ENCODE data around the gene CD68.

Gene CD68, protein sequence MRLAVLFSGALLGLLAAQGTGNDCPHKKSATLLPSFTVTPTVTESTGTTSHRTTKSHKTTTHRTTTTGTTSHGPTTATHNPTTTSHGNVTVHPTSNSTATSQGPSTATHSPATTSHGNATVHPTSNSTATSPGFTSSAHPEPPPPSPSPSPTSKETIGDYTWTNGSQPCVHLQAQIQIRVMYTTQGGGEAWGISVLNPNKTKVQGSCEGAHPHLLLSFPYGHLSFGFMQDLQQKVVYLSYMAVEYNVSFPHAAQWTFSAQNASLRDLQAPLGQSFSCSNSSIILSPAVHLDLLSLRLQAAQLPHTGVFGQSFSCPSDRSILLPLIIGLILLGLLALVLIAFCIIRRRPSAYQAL

DNA sequence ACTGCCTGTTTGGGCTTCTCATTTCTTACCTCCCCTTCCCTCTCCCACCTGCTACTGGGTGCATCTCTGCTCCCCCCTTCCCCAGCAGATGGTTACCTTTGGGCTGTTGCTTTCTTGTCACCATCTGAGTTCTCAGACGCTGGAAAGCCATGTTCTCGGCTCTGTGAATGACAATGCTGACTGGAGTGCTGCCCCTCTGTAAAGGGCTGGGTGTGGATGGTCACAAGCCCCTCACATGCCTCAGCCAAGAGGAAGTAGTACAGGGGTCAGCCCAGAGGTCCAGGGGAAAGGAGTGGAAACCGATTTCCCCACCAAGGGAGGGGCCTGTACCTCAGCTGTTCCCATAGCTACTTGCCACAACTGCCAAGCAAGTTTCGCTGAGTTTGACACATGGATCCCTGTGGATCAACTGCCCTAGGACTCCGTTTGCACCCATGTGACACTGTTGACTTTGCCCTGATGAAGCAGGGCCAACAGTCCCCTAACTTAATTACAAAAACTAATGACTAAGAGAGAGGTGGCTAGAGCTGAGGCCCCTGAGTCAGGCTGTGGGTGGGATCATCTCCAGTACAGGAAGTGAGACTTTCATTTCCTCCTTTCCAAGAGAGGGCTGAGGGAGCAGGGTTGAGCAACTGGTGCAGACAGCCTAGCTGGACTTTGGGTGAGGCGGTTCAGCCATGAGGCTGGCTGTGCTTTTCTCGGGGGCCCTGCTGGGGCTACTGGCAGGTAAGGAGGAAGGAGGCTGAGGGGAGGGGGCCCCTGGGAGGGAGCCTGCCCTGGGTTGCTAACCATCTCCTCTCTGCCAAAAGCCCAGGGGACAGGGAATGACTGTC is at the start of gene CD68:
CD68 (plus strand) TSS at position 638 of the 833 bp plus-strand sequence; CDS start at position 678, 40 bp downstream.
- peak in 2 of 3 donors; percentile 36 to 58 for DNase-seq (ENCODE audit: low read depth in 3 of 3, low spot score in 1 of 3)

DNA sequence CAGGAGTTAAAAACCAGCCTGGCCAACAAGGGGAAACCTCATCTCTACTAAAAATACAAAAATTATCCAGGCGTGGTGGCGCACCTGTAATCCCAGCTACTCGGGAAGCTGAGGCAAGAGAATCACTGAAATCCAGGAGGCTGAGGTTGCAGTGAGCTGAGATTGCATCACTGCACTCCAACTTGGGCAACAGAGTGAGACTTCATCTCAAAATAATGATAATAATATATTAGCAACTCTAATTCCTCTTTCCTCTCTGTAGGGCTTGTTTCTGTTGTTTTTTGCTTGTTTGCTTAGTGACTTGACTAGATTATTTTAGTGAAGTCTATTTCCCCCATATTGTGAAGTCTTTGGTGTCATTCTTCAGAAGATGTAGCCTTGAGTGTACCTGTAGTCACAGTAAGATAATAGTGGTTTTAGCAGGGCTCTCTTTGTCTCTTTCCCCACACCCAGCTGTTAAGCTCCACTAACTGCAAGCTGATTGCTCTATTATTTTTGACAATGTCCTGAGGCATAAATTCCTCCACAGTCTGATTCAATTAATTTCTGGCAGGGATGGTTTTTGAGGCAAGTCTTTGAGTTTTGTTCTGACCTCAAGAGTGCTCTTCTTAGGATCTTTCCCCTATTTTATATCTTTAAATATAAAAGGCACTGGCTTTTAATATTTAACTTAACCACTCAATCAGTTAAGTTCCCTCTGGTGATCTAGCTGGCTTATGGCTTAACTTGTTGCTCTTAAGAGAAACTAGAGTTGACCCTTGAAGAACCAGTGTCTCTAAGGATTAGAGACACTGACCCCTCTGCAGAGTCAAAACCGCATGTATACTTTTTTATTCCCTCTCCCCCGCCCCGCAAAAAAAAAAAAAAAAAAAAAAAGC is 49.2 kb upstream of the CD68 start:
- no peak for DNase-seq (ENCODE audit: low read depth in 3 of 3, low spot score in 1 of 3)

DNA sequence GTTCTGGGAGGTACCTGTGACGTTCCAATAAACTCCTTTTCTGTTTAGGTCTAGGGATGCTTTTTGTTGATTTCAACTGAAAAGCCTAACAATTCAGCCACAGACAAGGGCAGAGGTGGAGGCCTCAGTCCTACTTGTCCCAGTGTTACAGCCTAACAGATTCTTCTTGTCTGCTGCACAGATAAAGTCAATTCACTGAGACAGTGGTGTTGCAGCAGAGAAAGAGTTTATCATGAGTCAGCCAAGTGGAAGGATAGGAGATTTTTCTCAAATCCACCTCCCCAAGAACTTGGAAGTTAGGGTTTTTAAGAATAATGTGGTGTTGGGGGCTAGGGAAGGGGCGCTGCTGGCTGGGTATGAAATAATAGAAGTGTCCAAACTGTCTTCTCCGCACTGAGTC is 41.4 kb upstream of the CD68 start:
- DNase-seq (ENCODE audit: low read depth in 3 of 3, low spot score in 1 of 3) = no peak

DNA sequence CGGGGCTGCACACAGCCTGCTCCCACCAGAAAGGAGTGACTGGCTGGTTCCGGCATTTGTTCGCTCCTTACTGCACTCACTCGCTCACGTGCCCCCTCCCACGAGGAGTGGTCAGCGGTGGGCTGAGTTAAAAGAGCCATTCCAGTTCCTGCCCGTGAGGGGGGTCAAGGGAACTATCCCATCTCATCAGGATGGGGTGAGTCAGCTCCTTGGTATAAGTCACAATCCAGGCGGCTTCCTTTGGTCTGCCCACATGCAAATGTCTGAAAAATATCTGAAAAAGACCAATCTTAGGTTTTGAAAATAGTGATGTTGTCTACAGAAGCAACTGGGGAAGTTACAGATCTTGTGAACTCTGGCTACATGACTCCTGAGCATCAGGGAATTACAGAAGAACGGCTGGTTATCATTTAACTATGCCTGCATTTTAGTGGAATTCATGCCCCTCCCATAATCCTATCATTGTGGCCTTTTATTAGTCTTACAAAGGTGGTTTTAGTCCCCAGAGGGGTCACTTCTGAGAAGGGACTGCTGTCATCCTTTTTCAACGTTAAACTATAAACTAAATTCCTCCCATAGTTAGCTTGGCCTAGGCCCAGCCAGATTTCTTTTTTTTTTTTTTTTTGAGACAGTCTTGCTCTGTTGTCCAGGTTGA is 40.4 kb upstream of the CD68 start:
- no peak for DNase-seq (ENCODE audit: low read depth in 3 of 3, low spot score in 1 of 3)

DNA sequence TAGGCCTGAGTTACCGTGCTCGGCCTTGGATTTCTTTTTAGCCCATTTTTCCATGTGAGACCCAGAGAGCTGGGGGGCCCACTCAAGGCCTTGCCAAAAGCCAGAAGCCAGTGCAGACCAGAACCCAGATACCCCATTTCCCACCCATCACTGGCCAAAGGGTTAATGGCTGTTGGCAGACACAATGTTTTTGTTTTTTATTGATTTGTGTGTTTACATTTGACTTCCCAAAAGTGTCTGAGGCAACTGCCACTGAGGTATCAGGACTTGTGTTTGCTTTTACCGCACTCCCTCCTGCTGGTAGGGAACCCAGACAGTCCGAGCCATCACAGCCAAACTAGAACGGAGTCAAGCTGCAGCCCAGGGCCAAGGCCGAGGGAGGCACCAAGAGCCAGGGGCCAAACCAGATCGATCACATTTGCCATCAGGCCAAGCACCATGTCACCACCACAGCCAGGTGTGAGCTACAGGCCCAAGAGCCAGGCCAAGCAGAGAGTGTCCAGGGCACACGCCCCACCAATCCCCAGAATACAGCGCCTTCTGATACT is 38.3 kb upstream of the CD68 start:
- DNase-seq (ENCODE audit: low read depth in 3 of 3, low spot score in 1 of 3) = no peak

DNA sequence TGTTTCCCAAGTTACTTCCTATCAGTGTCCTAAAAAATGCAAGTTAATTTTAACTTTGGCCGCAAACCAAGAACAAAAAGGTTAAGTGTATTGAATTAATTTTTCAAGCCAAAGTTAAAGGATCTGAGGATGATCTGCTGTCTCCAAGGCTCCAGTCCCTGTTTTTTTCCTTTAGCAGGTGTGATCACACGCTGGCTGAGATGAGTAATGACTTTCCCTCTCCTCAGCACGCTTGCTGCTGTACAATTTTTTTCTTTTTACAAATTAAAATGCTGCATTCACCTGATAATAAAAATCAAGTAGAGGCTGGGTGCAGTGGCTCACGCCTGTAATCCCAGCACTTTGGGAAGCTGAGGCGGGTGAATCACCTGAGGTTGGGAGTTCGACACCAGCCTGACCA is 34.5 kb upstream of the CD68 start:
- no peak for DNase-seq (ENCODE audit: low read depth in 3 of 3, low spot score in 1 of 3)

DNA sequence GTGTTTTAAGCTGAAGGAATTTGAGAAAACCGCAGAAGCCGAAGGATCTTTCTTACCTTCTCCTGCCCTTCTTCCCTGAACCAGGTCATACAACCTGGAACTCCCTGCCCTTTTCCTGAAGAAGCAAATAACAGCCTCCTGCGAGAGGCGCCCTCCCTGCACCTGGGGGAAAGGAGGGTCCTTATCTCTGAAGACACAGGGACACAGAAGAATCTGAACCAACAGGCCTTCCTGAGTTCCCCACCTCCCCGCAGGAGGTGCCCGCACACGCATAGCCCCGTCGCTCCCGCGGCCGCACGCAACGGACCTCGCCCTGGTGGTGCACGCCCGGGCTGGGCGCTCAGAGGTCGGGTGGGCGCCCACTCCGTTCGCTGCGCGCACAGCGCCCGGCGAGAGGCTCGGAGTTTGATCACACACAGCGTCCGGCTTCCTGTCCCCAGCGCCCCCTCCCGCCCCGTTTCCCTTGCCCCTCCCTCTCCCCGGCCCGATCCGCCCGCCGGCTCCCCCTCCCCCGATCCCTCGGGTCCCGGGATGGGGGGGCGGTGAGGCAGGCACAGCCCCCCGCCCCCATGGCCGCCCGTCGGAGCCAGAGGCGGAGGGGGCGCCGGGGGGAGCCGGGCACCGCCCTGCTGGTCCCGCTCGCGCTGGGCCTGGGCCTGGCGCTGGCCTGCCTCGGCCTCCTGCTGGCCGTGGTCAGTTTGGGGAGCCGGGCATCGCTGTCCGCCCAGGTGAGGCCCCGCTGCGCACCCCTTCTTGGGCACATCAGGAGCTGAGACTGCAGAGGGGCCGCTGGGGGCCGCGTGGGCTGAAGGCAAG is 30.6 kb upstream of the CD68 start, which contains the start of gene TNFSF12:
TNFSF12 (plus strand) TSS at position 474 of the 816 bp plus-strand sequence; CDS start at position 570, 96 bp downstream.
- peak in 1 of 3 donors; percentile 27 for DNase-seq (ENCODE audit: low read depth in 3 of 3, low spot score in 1 of 3)

DNA sequence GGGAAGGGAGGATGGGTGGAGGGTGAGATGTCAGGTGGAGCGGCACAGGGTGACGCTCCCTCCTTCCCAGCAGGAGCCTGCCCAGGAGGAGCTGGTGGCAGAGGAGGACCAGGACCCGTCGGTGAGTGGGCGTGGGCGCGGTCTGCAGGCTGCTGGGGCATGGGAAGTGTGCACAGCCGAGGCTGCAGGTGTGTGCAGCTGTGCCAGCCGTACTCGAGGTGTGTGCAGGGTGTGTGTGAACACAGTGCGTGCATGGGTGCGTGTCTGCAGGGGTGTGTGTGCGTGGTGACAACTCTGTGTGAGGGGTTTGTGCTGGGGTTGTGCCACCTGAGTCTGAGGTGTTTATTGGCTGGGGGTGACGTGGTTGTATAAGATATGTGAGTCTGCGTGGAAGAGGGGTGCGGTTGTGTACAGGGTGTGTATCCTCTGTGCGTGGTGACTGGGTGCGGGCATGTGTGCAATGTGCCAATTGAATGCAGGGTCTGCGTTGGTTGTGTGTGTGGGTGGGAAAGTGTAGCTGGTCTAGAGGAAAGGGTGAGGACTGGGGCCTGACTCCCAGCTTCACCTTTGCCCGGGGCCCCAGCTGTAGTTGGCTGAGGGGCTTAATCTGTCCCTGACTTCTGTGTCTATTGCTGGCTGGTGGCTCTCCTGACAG is 29.9 kb upstream of the CD68 start:
- no peak for DNase-seq (ENCODE audit: low read depth in 3 of 3, low spot score in 1 of 3)

DNA sequence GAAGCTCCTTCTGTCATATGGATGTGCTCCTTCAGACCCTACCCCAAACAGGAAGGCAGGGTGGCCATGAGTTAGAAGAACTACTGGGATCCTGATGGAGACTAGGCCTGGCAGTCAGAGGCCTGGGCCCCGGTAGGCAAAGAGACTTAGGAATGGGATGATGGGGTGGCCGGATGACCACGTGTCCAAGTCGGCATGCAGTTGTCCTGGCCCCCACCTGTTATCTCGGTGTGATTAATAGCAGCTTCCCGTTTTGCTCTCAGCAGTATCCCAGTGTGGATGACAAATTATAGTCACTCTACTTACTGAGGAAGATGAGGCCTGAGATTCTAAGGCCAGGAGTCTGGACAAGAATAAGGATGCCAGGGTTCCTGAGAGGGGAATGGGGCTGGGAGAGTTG is 29.1 kb upstream of the CD68 start:
- no peak for DNase-seq (ENCODE audit: low read depth in 3 of 3, low spot score in 1 of 3)

DNA sequence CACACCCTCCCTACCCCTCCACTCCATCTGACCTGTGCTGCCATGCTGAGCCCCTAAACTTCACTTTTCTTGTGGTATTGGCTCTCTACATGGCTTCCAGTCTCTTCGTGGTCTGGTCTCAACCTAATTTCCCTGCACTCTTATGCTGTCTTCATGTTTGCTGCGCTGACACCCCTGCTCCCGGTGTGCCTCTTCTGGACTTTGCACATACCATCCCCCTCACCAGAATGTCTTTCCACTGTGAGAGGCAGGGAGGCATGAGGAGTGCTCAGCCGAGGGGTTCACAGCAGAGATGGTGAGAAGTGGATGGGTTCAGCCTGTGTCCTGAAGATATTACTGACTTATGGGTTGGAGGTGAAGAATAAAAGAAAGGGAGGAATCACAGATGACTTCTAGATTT is 28.0 kb upstream of the CD68 start:
- DNase-seq (ENCODE audit: low read depth in 3 of 3, low spot score in 1 of 3) = no peak

DNA sequence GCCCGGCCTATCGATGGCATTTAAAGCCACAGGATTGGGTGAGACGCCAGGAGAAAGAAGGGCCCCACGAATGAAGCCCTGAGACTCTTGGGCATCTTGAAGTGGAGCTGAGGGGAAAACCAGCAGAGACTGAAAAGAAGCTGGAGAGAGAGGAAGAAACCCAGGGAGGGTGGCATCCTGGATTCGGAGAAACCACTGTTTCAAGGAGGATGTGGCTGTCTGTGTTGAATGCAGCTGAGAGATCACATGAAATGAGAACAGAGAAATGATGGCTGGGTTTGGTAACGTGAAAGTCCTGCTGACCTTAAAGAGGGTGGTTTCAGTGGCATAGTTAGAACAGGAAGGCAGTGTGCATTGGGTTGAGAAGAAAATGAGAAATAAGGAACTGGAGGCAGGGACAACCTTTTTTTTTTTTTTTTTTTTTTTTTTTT is 26.8 kb upstream of the CD68 start:
- no peak for DNase-seq (ENCODE audit: low read depth in 3 of 3, low spot score in 1 of 3)

DNA sequence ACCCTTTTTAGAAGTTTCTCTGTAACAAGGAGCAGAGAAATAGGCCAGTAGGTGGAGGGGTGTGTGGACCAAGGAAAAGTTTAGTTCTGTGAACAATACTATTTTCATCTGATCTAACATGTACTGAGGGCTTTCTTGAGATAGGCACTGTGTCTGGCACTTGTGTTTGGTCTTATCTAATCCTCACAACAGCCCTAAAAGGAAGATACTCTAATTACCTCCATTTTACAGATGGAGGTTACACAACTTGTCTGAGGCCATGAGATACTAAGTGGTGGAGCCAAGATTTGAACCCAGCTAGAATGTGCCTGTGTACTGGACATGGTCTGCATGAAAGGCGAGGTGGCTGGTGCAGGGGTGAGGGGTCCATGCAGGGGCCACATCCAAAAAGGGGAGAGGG is 26.1 kb upstream of the CD68 start:
- DNase-seq (ENCODE audit: low read depth in 3 of 3, low spot score in 1 of 3) = no peak

DNA sequence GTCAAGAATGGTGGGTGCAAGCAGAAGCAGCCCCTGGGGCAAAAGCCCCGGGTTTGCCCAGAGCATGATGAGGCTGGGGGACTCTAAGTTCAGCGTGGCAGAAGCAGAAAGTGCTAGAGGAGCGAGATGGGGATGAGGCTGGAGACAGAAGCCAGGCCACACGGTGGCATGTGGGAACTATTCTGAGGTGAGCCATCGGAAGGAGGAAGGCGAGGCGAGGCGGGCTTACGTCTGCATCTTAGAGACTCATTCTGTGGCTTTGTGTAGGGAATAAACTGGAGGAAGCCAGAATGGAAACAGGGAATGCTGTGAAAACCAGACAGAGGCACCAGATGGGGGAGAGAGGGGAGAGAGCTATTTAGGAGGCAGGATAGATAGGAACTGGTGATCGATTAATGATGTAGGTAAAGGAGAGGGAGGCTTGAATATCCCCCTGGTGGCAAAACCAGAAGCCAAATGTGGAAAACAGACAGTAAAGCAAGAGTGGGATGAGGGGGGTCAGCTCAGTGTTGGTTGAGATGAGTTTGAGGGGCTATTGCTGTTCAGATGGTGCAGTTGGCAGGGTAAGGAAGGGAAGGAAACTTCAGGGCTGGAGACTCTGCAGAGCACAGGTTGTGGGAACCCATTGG is 24.0 kb upstream of the CD68 start:
- DNase-seq (ENCODE audit: low read depth in 3 of 3, low spot score in 1 of 3) = no peak

DNA sequence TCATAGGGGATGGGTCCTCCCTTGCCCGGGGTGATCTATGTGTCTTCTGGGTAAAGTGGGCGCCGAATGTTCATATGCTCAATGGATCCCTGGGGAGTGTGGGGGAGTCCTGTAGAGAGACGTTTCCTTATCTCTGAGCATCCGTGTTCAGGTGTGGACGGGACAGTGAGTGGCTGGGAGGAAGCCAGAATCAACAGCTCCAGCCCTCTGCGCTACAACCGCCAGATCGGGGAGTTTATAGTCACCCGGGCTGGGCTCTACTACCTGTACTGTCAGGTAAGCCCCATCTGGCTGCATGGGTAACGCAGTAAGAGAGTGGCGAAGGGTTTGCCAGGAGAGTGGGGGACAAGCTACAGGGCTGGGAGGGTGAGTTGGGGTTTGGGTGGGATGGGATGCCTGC is 22.8 kb upstream of the CD68 start:
- DNase-seq (ENCODE audit: low read depth in 3 of 3, low spot score in 1 of 3) = no peak

DNA sequence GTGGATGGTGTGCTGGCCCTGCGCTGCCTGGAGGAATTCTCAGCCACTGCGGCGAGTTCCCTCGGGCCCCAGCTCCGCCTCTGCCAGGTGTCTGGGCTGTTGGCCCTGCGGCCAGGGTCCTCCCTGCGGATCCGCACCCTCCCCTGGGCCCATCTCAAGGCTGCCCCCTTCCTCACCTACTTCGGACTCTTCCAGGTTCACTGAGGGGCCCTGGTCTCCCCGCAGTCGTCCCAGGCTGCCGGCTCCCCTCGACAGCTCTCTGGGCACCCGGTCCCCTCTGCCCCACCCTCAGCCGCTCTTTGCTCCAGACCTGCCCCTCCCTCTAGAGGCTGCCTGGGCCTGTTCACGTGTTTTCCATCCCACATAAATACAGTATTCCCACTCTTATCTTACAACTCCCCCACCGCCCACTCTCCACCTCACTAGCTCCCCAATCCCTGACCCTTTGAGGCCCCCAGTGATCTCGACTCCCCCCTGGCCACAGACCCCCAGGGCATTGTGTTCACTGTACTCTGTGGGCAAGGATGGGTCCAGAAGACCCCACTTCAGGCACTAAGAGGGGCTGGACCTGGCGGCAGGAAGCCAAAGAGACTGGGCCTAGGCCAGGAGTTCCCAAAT is 22.2 kb upstream of the CD68 start:
- DNase-seq (ENCODE audit: low read depth in 3 of 3, low spot score in 1 of 3) = no peak

DNA sequence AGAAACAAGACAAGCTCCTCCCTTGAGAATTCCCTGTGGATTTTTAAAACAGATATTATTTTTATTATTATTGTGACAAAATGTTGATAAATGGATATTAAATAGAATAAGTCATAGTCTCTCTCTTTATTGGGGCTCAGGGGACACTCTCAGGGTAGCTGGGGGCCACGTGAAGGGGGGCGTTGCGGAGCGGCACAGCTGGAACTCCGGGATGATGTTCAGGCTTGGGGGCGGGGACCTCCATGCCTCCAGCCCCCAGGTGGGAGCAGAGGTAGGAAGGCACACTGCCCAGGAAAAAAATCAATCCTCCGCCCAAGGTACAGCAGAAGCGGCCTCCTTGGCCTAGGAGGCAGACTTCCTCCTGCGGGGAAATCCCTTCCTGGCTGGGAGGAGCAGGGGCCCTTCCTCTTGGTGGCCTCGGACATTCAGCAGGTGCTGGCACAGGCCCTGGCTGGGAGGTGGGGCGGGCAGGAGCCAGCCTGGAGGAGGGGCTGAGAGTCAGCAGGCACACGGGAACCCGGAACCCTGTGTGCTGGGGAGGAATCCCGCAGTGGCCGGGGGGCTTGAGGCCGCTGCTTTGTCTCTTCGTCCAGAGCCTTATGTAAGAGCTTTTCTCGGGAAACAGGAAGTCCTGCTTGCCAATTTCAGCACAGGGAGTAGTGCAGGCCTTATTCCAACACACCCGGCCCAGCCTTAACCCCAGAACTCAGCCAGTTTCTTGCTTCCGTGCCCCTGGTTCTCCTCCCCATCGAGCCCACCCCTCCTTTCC is 21.5 kb upstream of the CD68 start:
- no peak for DNase-seq (ENCODE audit: low read depth in 3 of 3, low spot score in 1 of 3)

DNA sequence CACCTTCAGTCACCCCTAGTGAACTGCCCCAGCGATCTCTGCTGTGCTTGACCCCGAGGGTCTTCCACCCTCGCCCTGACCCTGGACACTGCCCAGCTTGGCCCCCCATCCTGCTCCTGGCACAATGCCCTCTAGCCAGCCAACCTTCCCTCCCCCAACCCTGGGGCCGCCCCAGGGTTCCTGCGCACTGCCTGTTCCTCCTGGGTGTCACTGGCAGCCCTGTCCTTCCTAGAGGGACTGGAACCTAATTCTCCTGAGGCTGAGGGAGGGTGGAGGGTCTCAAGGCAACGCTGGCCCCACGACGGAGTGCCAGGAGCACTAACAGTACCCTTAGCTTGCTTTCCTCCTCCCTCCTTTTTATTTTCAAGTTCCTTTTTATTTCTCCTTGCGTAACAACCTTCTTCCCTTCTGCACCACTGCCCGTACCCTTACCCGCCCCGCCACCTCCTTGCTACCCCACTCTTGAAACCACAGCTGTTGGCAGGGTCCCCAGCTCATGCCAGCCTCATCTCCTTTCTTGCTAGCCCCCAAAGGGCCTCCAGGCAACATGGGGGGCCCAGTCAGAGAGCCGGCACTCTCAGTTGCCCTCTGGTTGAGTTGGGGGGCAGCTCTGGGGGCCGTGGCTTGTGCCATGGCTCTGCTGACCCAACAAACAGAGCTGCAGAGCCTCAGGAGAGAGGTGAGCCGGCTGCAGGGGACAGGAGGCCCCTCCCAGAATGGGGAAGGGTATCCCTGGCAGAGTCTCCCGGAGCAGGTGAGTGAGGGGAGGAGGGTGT is 20.7 kb upstream of the CD68 start, which contains the start of gene TNFSF13:
TNFSF13 (plus strand) TSS at position 207 of the 776 bp plus-strand sequence; CDS start at position 497, 290 bp downstream.
- no peak for DNase-seq (ENCODE audit: low read depth in 3 of 3, low spot score in 1 of 3)

All from stimulated activated CD4-positive, alpha-beta T cell treated with anti-CD3 and anti-CD28 coated beads, TNF-alpha, amount 100 ng/mL, for 1 hour (primary cell).